Kasumi-1 (cell line): ENCODE results near the gene CDYL.
A peak's percentile ranks its signal among the peaks of the same experiment; 100 is the strongest.

ENCODE experiments used
- DNase-seq, 2 experiments: peaks; one replicate each; lab custom pipeline; 2025; lab: John Stamatoyannopoulos, UW

CDYL gene

GRCh38 chr6:4908062-4908461 is 131.9 kb downstream of the CDYL start:
- no peak for DNase-seq

- DNase-seq: no peak
These were observed 133.0 kb downstream of the CDYL start for GRCh38 chr6:4909063-4909706.

GRCh38 chr6:4910037-4910760 is 134.0 kb downstream of the CDYL start:
- no peak for DNase-seq

GRCh38 chr6:4912559-4912958 is 136.4 kb downstream of the CDYL start:
- DNase-seq: no peak

GRCh38 chr6:4913705-4914419 is 137.7 kb downstream of the CDYL start:
- no peak for DNase-seq

- DNase-seq: no peak
These were observed 138.4 kb downstream of the CDYL start for GRCh38 chr6:4914420-4915159.

- DNase-seq: no peak
These were observed 140.9 kb downstream of the CDYL start for GRCh38 chr6:4916954-4917561.

GRCh38 chr6:4920914-4921410 is 144.8 kb downstream of the CDYL start:
- DNase-seq: no peak

- no peak for DNase-seq
These were observed 146.4 kb downstream of the CDYL start for GRCh38 chr6:4922488-4923037.

GRCh38 chr6:4923081-4923480 is 146.9 kb downstream of the CDYL start:
- no peak for DNase-seq

GRCh38 chr6:4924661-4925271 is 148.6 kb downstream of the CDYL start:
- DNase-seq: no peak

- no peak for DNase-seq
These were observed 149.4 kb downstream of the CDYL start for GRCh38 chr6:4925580-4925979.

GRCh38 chr6:4928426-4928825 is 152.2 kb downstream of the CDYL start:
- DNase-seq: peak in 1 of 2 experiments; percentile 16

- DNase-seq: no peak
These were observed 153.0 kb downstream of the CDYL start for GRCh38 chr6:4929097-4929718.

- no peak for DNase-seq
These were observed 154.0 kb downstream of the CDYL start for GRCh38 chr6:4930025-4930691.

- DNase-seq: no peak
These were observed 155.5 kb downstream of the CDYL start for GRCh38 chr6:4931530-4932227.

- no peak for DNase-seq
These were observed 156.2 kb downstream of the CDYL start for GRCh38 chr6:4932228-4932903.

GRCh38 chr6:4935486-4935885 is 159.3 kb downstream of the CDYL start:
- no peak for DNase-seq
